HCT116 (cell line): ENCODE results near the gene INSR. TPM values are rescaled to one million over a fixed set of nuclear protein-coding genes. Genes with fewer than 3 reads are reported as not detected.

ENCODE experiments used
- ATAC-seq: fragments of 200-7000 bp; cut with Tn5 transposase; 2 replicates; pipeline ENCODE4 v1.9.1; 2020; ENCODE audit warnings: mild to moderate bottlenecking, moderate library complexity
- BruUV-seq: library from RNA; stranded (reverse); fragments of 400-500 nt; replicated peaks from 2 replicates; lab custom pipeline; 2021; lab: Mats Ljungman, UMichigan
- CTCF ChIA-PET: fragments of 300-600 bp; sonication (Branson Sonifier 250); formaldehyde crosslinking; loops from one replicate; lab custom pipeline; 2021; ENCODE audit warnings: antibody characterized with exemption; lab: Charles Lee
- POLR2A ChIA-PET: fragments of 300-600, 350-600 bp; sonication (Branson Sonifier 250); formaldehyde crosslinking; loops from one replicate; lab custom pipeline; 2021; ENCODE audit warnings: antibody characterized with exemption; lab: Charles Lee
- RAD21 ChIA-PET, 2 experiments: fragments of 300-600 bp; sonication (Branson Sonifier 250); formaldehyde crosslinking; loops; one replicate each; lab custom pipeline; 2023; ENCODE audit warnings: low total read pairs in 2 of 2; ENCODE audit not compliant: uncharacterized antibody in 2 of 2, unreplicated experiment in 2 of 2, low non-redundant PET in 1 of 2; lab: Charles Lee
- DNase-seq: peaks from one replicate; pipeline ENCODE4 v3.0.0-alpha.2; 2010; ENCODE audit warnings: low read depth, low spot score
- H2AFZ ChIP-seq: fragments of 200-600 bp; shearing (Covaris generic), sonication (generic); 2 replicates; pipeline ENCODE4 v1.6.1; 2017; ENCODE audit warnings: low read depth, mixed run types, mixed read lengths, antibody characterized with exemption, low read length; ENCODE audit not compliant: poor library complexity, severe bottlenecking
- H3K27ac ChIP-seq: 2 replicates; pipeline ENCODE4 v1.5.1; 2012; ENCODE audit warnings: low read depth, low read length
- H3K27me3 ChIP-seq: fragments of 200-600 bp; sonication (generic); 2 replicates; pipeline ENCODE4 v1.6.1; 2016; ENCODE audit warnings: mixed run types, low read length, mixed read lengths; ENCODE audit not compliant: insufficient read depth
- H3K36me3 ChIP-seq, 2 experiments: fragments of 200-500 bp in 1 of 2; fragments of 200-600 bp in 1 of 2; sonication (Bioruptor generic) in 1 of 2; sonication (generic) in 1 of 2; 2 replicates each; pipeline versions ENCODE4 v1.5.1 to v1.6.1; 2014 to 2016; ENCODE audit warnings: low read length in 2 of 2, inconsistent platforms in 1 of 2, mixed read lengths in 1 of 2, mixed run types in 1 of 2; ENCODE audit not compliant: insufficient read depth in 2 of 2, control insufficient read depth in 1 of 2
- H3K4me1 ChIP-seq, 2 experiments: fragments of 200-600 bp in 1 of 2; sonication (generic) in 1 of 2; 2 replicates each; pipeline versions ENCODE4 v1.5.1 to v1.6.1; 2012 to 2017; ENCODE audit warnings: low read length in 2 of 2, inconsistent platforms in 1 of 2, mild to moderate bottlenecking in 1 of 2, mixed read lengths in 1 of 2, mixed run types in 1 of 2, moderate library complexity in 1 of 2; ENCODE audit not compliant: insufficient read depth in 2 of 2, control insufficient read depth in 1 of 2
- H3K4me2 ChIP-seq: fragments of 200-600 bp; sonication (generic); 2 replicates; pipeline ENCODE4 v1.6.1; 2017; ENCODE audit warnings: mixed run types, low read length, mixed read lengths
- H3K4me3 ChIP-seq, 2 experiments: fragments of 200-600 bp in 1 of 2; sonication (generic) in 1 of 2; replicated peaks in 1 of 2; 2 replicates each; pipeline ENCODE4 v1.5.1; 2011 to 2016; ENCODE audit warnings: low read length in 2 of 2, control low read depth in 1 of 2, low read depth in 1 of 2, mild to moderate bottlenecking in 1 of 2, mixed read lengths in 1 of 2, mixed run types in 1 of 2
- H3K79me2 ChIP-seq: fragments of 200-600 bp; sonication (generic); 2 replicates; pipeline ENCODE4 v1.6.1; 2017; ENCODE audit warnings: mild to moderate bottlenecking, mixed run types, low read length, moderate library complexity, mixed read lengths; ENCODE audit not compliant: insufficient read depth
- H3K9ac ChIP-seq: fragments of 200-600 bp; sonication (generic); 2 replicates; pipeline ENCODE4 v1.6.1; 2016; ENCODE audit warnings: low read length, mixed read lengths
- H3K9me2 ChIP-seq: fragments of 200-600 bp; sonication (generic), shearing (Covaris generic); 2 replicates; pipeline ENCODE4 v1.6.1; 2017; ENCODE audit warnings: mixed run types, mild to moderate bottlenecking, moderate library complexity; ENCODE audit not compliant: insufficient read depth
- H3K9me3 ChIP-seq, 2 experiments: fragments of 200-500 bp in 1 of 2; fragments of 200-600 bp in 1 of 2; sonication (Bioruptor generic) in 1 of 2; sonication (generic) in 1 of 2; 2 replicates each; pipeline ENCODE4 v1.6.1; 2014 to 2017; ENCODE audit warnings: low read length in 2 of 2, mixed read lengths in 2 of 2, inconsistent platforms in 1 of 2, low read depth in 1 of 2, mild to moderate bottlenecking in 1 of 2, mixed run types in 1 of 2, moderate library complexity in 1 of 2; ENCODE audit not compliant: control insufficient read depth in 1 of 2, insufficient read depth in 1 of 2
- H4K20me1 ChIP-seq: fragments of 200-600 bp; sonication (generic), shearing (Covaris generic); 2 replicates; pipeline ENCODE4 v1.6.1; 2017; ENCODE audit warnings: mixed run types, mild to moderate bottlenecking, moderate library complexity; ENCODE audit not compliant: insufficient read depth
- ATF3 ChIP-seq: IDR thresholded peaks from 2 replicates; pipeline ENCODE4 v1.6.1; 2012
- CBX3 ChIP-seq: IDR thresholded peaks from 2 replicates; pipeline ENCODE4 v1.6.1; 2012; ENCODE audit warnings: low read depth
- CEBPB ChIP-seq: IDR thresholded peaks from 2 replicates; pipeline ENCODE4 v1.6.1; 2012; ENCODE audit warnings: low read depth
- EGR1 ChIP-seq: IDR thresholded peaks from 2 replicates; pipeline ENCODE4 v1.6.1; 2012; ENCODE audit warnings: low read depth
- ELF1 ChIP-seq: IDR thresholded peaks from 2 replicates; pipeline ENCODE4 v1.6.1; 2012; ENCODE audit warnings: low read depth, borderline replicate concordance
- EZH2 ChIP-seq: fragments of 200-600 bp; sonication (generic); IDR thresholded peaks from 2 replicates; pipeline ENCODE4 v1.6.1; 2017; ENCODE audit warnings: antibody characterized with exemption, mixed run types
- EZH2phosphoT487 ChIP-seq: fragments of 200-600 bp; IDR thresholded peaks from 2 replicates; pipeline ENCODE4 v1.6.1; 2018; ENCODE audit warnings: antibody characterized with exemption, borderline replicate concordance
- FOSL1 ChIP-seq: IDR thresholded peaks from 2 replicates; pipeline ENCODE4 v1.6.1; 2012; ENCODE audit warnings: low read depth
- JUND ChIP-seq: IDR thresholded peaks from 2 replicates; pipeline ENCODE4 v1.6.1; 2012
- POLR2A ChIP-seq: IDR thresholded peaks from 2 replicates; pipeline ENCODE4 v1.7.0; 2011; ENCODE audit warnings: borderline replicate concordance; ENCODE audit not compliant: insufficient read depth, insufficient read length; ENCODE audit errors: extremely low read depth
- POLR2AphosphoS5 ChIP-seq: IDR thresholded peaks from 2 replicates; pipeline ENCODE4 v1.6.1; 2011; ENCODE audit warnings: mild to moderate bottlenecking, low read depth, low read length, moderate library complexity
- RAD21 ChIP-seq: IDR thresholded peaks from 2 replicates; pipeline ENCODE4 v1.6.1; 2012; ENCODE audit warnings: low read depth, mild to moderate bottlenecking
- SIN3A ChIP-seq: IDR thresholded peaks from 2 replicates; pipeline ENCODE4 v1.6.1; 2012; ENCODE audit warnings: low read depth
- SP1 ChIP-seq: IDR thresholded peaks from 2 replicates; pipeline ENCODE4 v1.6.1; 2012; ENCODE audit warnings: low read depth
- SRF ChIP-seq: IDR thresholded peaks from 2 replicates; pipeline ENCODE4 v1.6.1; 2012; ENCODE audit warnings: low read depth
- TCF7L2 ChIP-seq: IDR thresholded peaks from 2 replicates; pipeline ENCODE4 v1.7.0; 2011; ENCODE audit warnings: borderline replicate concordance, inconsistent platforms; ENCODE audit not compliant: insufficient read depth, insufficient read length; ENCODE audit errors: extremely low read depth
- YY1 ChIP-seq: IDR thresholded peaks from 2 replicates; pipeline ENCODE4 v1.6.1; 2011; ENCODE audit warnings: low read length, low read depth, moderate library complexity, mild to moderate bottlenecking; ENCODE audit not compliant: insufficient replicate concordance; ENCODE audit errors: extremely low read depth
- ZBTB33 ChIP-seq: IDR thresholded peaks from 2 replicates; pipeline ENCODE4 v1.6.1; 2011; ENCODE audit warnings: mild to moderate bottlenecking, low read length, moderate library complexity; ENCODE audit not compliant: insufficient replicate concordance; ENCODE audit errors: extremely low read depth
- ZFX ChIP-seq: fragments of 450-650 bp; IDR thresholded peaks from 2 replicates; pipeline ENCODE4 v1.6.1; 2017
- ZNF274 ChIP-seq: fragments of 200-500 bp; sonication (Bioruptor generic); IDR thresholded peaks from 2 replicates; pipeline ENCODE4 v1.6.1; 2014; ENCODE audit warnings: mild to moderate bottlenecking, low read depth, low read length, inconsistent platforms
- intact Hi-C: fragments of 100-400 bp; cut with micrococcal nuclease; formaldehyde crosslinking; loops from 2 replicates; pipeline ENCODE4 v1.10.0; 2022
- total RNA-seq: library from RNA; stranded (reverse); gene quantifications from one replicate; pipeline ENCODE4 v1.2.1, GENCODE V29; 2021; ENCODE audit not compliant: unreplicated experiment
- TF ChIP-seq, protein P1 (sequence below), 3 experiments: fragments of 200-600 bp in 1 of 3; sonication (generic) in 1 of 3; IDR thresholded peaks in 2 of 3; conservative IDR thresholded peaks in 1 of 3; 2 replicates each; pipeline ENCODE4 v1.5.1; 2012 to 2017; ENCODE audit warnings: low read depth in 2 of 3, low read length in 2 of 3, antibody characterized with exemption in 1 of 3, borderline replicate concordance in 1 of 3, control low read depth in 1 of 3, mild to moderate bottlenecking in 1 of 3, mixed read lengths in 1 of 3, mixed run types in 1 of 3, moderate library complexity in 1 of 3; ENCODE audit not compliant: insufficient read depth in 1 of 3
- TF ChIP-seq, protein P2 (sequence below): IDR thresholded peaks from 2 replicates; pipeline ENCODE4 v1.6.1; 2012

The INSR gene
- total RNA-seq, 1 experiment from 2014 or later: 25.4 TPM

DNA sequence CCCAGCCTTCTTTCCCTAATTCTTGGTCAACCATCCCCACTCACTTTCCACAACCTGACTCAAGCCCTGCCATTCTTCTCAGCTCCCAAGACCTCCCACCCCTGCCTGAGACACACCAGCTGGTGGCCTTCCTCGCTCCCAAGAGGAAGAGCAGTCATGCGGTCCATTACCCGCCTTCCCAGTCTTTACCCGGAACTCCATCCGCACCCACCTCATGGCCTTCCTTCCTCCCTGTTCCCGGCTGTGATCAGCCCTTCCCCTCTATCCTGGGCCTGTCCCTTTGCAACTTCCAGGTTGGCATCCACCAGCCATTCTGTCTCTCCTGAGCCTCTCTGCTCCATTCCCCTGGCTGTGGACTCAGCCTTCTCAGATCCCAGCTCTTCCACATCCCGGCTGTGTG, 18.6 kb upstream of the INSR start (continued):
- no peak for TF ChIP-seq JUND
- TF ChIP-seq EZH2phosphoT487: no peak
- TF ChIP-seq YY1: no peak
- TF ChIP-seq FOSL1: no peak

DNA sequence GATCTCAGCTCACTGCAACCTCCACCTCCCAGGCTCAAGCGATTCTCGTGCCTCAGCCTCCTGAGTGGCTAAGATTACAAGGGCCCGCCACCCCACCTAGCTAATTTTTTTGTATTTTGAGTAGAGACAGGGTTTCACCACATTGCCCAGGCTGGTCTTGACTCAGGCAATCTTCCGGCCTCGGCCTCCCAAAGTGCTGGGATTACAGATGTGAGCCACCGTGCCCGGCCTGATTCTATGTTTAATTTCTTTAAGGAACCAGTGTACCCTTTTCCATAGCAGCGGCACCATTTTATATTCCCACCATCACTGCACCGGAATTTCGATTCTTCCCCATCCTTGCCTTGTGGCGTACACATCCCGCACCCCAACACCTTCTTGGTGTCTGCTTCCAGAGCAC, 17.7 kb upstream of the INSR start:
- H4K20me1 ChIP-seq: no peaks in the 10 kb centered on the region
- no peaks in the 10 kb centered on the region for H3K79me2 ChIP-seq
- CTCF ChIA-PET: no interaction called here
- H3K4me2 ChIP-seq: no peak overlapping the region
- no peak overlapping the region for H3K27ac ChIP-seq
- RAD21 ChIA-PET: no interaction called here
- BruUV-seq: no TSS peak
- H3K9me2 ChIP-seq: no peaks in the 10 kb centered on the region
- H3K9me3 ChIP-seq: no peaks in the 10 kb centered on the region
- no peaks in the 10 kb centered on the region for H3K36me3 ChIP-seq
- intact Hi-C loops: no loop called here
- ATAC-seq: no peak
- no peaks in the 10 kb centered on the region for H3K4me1 ChIP-seq
- no peaks in the 10 kb centered on the region for H3K27me3 ChIP-seq
- POLR2A ChIA-PET: no interaction called here
- no peak overlapping the region for H2AFZ ChIP-seq
- DNase-seq: no peak
- no peak overlapping the region for H3K4me3 ChIP-seq
- no peak for TF ChIP-seq SRF
- TF ChIP-seq YY1: no peak
- TF ChIP-seq, protein P1, sequence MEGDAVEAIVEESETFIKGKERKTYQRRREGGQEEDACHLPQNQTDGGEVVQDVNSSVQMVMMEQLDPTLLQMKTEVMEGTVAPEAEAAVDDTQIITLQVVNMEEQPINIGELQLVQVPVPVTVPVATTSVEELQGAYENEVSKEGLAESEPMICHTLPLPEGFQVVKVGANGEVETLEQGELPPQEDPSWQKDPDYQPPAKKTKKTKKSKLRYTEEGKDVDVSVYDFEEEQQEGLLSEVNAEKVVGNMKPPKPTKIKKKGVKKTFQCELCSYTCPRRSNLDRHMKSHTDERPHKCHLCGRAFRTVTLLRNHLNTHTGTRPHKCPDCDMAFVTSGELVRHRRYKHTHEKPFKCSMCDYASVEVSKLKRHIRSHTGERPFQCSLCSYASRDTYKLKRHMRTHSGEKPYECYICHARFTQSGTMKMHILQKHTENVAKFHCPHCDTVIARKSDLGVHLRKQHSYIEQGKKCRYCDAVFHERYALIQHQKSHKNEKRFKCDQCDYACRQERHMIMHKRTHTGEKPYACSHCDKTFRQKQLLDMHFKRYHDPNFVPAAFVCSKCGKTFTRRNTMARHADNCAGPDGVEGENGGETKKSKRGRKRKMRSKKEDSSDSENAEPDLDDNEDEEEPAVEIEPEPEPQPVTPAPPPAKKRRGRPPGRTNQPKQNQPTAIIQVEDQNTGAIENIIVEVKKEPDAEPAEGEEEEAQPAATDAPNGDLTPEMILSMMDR (IDR thresholded peaks at IDR 0.05 in 2 of 3, conservative IDR thresholded peaks at IDR 0.05 in 1 of 3; ENCODE audit: borderline replicate concordance in 1 of 3, insufficient read depth in 1 of 3, low read depth in 2 of 3, low read length in 2 of 3): no peak
- no peak for TF ChIP-seq ATF3
- TF ChIP-seq POLR2AphosphoS5: no peak
- no peak for TF ChIP-seq ZBTB33
- TF ChIP-seq EGR1: no peak
- TF ChIP-seq ELF1: no peak
- no peak for TF ChIP-seq ZFX
- no peak for TF ChIP-seq SIN3A
- TF ChIP-seq POLR2A: no peak
- TF ChIP-seq RAD21: no peak
- TF ChIP-seq EZH2: no peak
- TF ChIP-seq CEBPB: no peak
- TF ChIP-seq CBX3: no peak
- TF ChIP-seq TCF7L2: no peak
- no peak for TF ChIP-seq ZNF274
- TF ChIP-seq SP1: no peak
- no peak for TF ChIP-seq JUND
- TF ChIP-seq, protein P2, sequence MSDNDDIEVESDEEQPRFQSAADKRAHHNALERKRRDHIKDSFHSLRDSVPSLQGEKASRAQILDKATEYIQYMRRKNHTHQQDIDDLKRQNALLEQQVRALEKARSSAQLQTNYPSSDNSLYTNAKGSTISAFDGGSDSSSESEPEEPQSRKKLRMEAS: no peak
- no peak overlapping the region for H3K9ac ChIP-seq
